ENCODE results near the gene LCN15. TPM values are rescaled to one million over a fixed set of nuclear protein-coding genes. Genes with fewer than 3 reads are reported as not detected.
"Not testable (repeated sequence)": the region's sequence is repeated elsewhere in the genome, so short reads cannot be mapped to it uniquely, and the experiment has no call there.

The LCN15 gene
- total RNA-seq, 1 experiment from 2014 or later = not detected

DNA sequence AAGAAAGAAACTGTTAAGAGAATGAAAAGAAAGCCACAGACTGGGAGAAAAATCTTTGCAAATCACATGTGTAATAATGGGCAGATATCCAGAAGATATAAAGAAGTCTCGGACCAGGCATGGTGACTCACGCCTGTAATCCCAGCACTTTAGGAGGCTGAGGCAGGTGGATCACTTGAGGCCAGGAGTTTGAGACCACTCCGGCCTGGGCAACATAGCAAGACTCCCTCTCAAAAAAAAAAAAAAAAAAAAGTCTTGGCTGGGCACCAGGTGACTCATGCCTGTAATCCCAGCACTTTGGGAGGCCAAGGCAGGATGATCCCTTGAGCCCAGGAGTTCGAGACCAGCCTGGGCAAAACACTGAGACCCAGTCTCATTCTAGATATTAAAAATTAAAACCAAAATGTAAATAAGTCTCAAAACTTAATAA is 53.1 kb downstream of the LCN15 start:
- DNase-seq (ENCODE audit: extremely low read depth, low read depth) = not testable (repeated sequence)

DNA sequence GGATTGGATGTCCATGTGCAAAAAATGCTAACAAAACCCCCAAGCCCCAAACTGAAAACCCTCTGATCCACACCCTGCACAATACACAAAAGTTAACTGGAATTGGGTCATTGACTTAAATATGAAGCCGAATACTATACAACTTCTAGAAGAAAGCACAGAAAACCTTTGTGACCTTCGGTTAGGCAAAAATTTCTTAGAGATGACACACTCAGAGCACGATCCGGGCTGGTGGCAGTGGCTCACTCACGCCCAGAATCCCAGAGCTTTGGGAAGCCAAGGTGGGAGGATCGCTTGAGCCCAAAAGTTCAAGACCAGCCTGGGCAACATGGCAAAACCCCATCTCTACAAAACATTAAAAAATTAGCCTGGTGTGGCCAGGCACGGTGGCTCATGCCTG is 53.8 kb downstream of the LCN15 start:
- no peak for DNase-seq (ENCODE audit: extremely low read depth, low read depth)

Small RNA genes lying within 50 kb of the gene (small RNA-seq; reads per million reads assigned to genes)
- gene AL355987.2 (0 reads per million in 2 experiments), gene ATP6V1G1P3 (0 reads per million in 2 experiments), gene MIR6722 (0 reads per million in 2 experiments)

Other genes with a start within 250 kb of the LCN15 start
- 8.0 and 12.5 TPM in 2 replicates for gene NOTCH1, start 218.5 kb downstream of the LCN15 start, total RNA-seq (2014; rRNA removed; shearing (Covaris generic))
- 51.7 and 77.2 TPM in 2 replicates for gene EGFL7, start 101.6 kb downstream of the LCN15 start, total RNA-seq (2014; rRNA removed; shearing (Covaris generic))
- 24.5 and 27.8 TPM in 2 replicates for gene AGPAT2, start 77.1 kb downstream of the LCN15 start, total RNA-seq (2014; rRNA removed; shearing (Covaris generic))
- 14.1 and 14.4 TPM in 2 replicates for gene DIPK1B, start 51.9 kb downstream of the LCN15 start, total RNA-seq (2014; rRNA removed; shearing (Covaris generic))
- gene LCN10, start 21.6 kb downstream of the LCN15 start, total RNA-seq (2014; rRNA removed; shearing (Covaris generic)) = not detected in 2 replicates
- not detected in 2 replicates for gene LCN6, start 16.0 kb downstream of the LCN15 start, total RNA-seq (2014; rRNA removed; shearing (Covaris generic))
- not detected in 2 replicates for gene LCN8, start 6.3 kb downstream of the LCN15 start, total RNA-seq (2014; rRNA removed; shearing (Covaris generic))
- gene TMEM141, start 26.8 kb upstream of the LCN15 start, total RNA-seq (2014; rRNA removed; shearing (Covaris generic)) = 24.0 and 27.6 TPM in 2 replicates
- gene CCDC183, start 31.8 kb upstream of the LCN15 start, total RNA-seq (2014; rRNA removed; shearing (Covaris generic)) = 1.7 and 1.8 TPM in 2 replicates
- gene RABL6, start 43.4 kb upstream of the LCN15 start, total RNA-seq (2014; rRNA removed; shearing (Covaris generic)) = 59.4 and 69.4 TPM in 2 replicates
- 2.6 and 2.7 TPM in 2 replicates for gene AJM1, start 78.0 kb upstream of the LCN15 start, total RNA-seq (2014; rRNA removed; shearing (Covaris generic))
- gene PHPT1, start 84.9 kb upstream of the LCN15 start, total RNA-seq (2014; rRNA removed; shearing (Covaris generic)) = 132 and 134 TPM in 2 replicates
- gene MAMDC4, start 87.8 kb upstream of the LCN15 start, total RNA-seq (2014; rRNA removed; shearing (Covaris generic)) = 4.4 and 4.5 TPM in 2 replicates
- gene EDF1, start 101.8 kb upstream of the LCN15 start, total RNA-seq (2014; rRNA removed; shearing (Covaris generic)) = 309 and 321 TPM in 2 replicates
- gene TRAF2, start 122.0 kb upstream of the LCN15 start, total RNA-seq (2014; rRNA removed; shearing (Covaris generic)) = 12.1 and 17.9 TPM in 2 replicates
- 93.0 and 112 TPM in 2 replicates for gene FBXW5, start 180.2 kb upstream of the LCN15 start, total RNA-seq (2014; rRNA removed; shearing (Covaris generic))
- gene C8G, start 180.7 kb upstream of the LCN15 start, total RNA-seq (2014; rRNA removed; shearing (Covaris generic)) = 0.92 TPM in 1 of 2 replicates, not detected in the other
- gene LCN12, start 187.8 kb upstream of the LCN15 start, total RNA-seq (2014; rRNA removed; shearing (Covaris generic)) = 1.2 and 1.5 TPM in 2 replicates
- not detected in 2 replicates for gene PTGDS, start 213.0 kb upstream of the LCN15 start, total RNA-seq (2014; rRNA removed; shearing (Covaris generic))
- gene LCNL1, start 218.5 kb upstream of the LCN15 start, total RNA-seq (2014; rRNA removed; shearing (Covaris generic)) = not detected in 2 replicates
- 35.4 and 39.4 TPM in 2 replicates for gene PAXX, start 227.9 kb upstream of the LCN15 start, total RNA-seq (2014; rRNA removed; shearing (Covaris generic))
- gene CLIC3, start 232.1 kb upstream of the LCN15 start, total RNA-seq (2014; rRNA removed; shearing (Covaris generic)) = 0.17 TPM in 1 of 2 replicates, not detected in the other